Stomach (tissue), 9 donors: ENCODE results near the gene MCL1. TPM values are rescaled to one million over a fixed set of nuclear protein-coding genes. Genes with fewer than 3 reads are reported as not detected.

ENCODE experiments used
- DNase-seq, 2 donors: peaks; one replicate each; pipeline versions ENCODE4 v3.0.0 to v3.0.0-alpha.2; 2013 to 2019
- H3K27ac ChIP-seq, 5 donors: fragments of 200-600 bp in 4 of 5; sonication (generic) in 4 of 5; one replicate each; pipeline ENCODE4 v1.5.1; 2013 to 2019; ENCODE audit warnings: mild to moderate bottlenecking in 1 of 5, moderate library complexity in 1 of 5
- H3K27me3 ChIP-seq, 3 donors: fragments of 200-600 bp; sonication (generic); one replicate each; pipeline ENCODE4 v1.5.1; 2017 to 2019; ENCODE audit warnings: mixed run types in 1 of 3
- H3K36me3 ChIP-seq, 4 donors: fragments of 200-600 bp; sonication (generic); 1 replicate in 3 of 4; 2 replicates in 1 of 4; pipeline ENCODE4 v1.5.1; 2016 to 2019
- H3K4me1 ChIP-seq, 4 donors: fragments of 200-600 bp; sonication (generic); one replicate each; pipeline ENCODE4 v1.5.1; 2016 to 2019
- H3K4me3 ChIP-seq, 4 donors: fragments of 200-600 bp; sonication (generic) in 3 of 4; one replicate each; pipeline ENCODE4 v1.5.1; 2016 to 2019; ENCODE audit warnings: mild to moderate bottlenecking in 1 of 4
- H3K9me3 ChIP-seq, 4 donors: fragments of 200-600 bp; sonication (generic); one replicate each; pipeline ENCODE4 v1.5.1; 2016 to 2019
- CTCF ChIP-seq, 7 experiments: fragments of 450-650 bp in 4 of 7; fragments of 200-600 bp in 3 of 7; sonication (generic) in 3 of 7; IDR thresholded peaks; one replicate each; pipeline ENCODE4 v1.5.1; 2016 to 2019; ENCODE audit warnings: antibody characterized with exemption in 7 of 7, control low read depth in 2 of 7, mild to moderate bottlenecking in 1 of 7
- EP300 ChIP-seq: sonication (generic); formaldehyde crosslinking; IDR thresholded peaks from one replicate; pipeline ENCODE4 v1.6.1; 2017; ENCODE audit warnings: antibody characterized with exemption
- POLR2A ChIP-seq, 4 donors: fragments of 450-650 bp; IDR thresholded peaks; one replicate each; pipeline ENCODE4 v1.6.1; 2016; ENCODE audit warnings: antibody characterized with exemption in 4 of 4, control low read depth in 2 of 4, mild to moderate bottlenecking in 1 of 4, moderate library complexity in 1 of 4
- POLR2AphosphoS5 ChIP-seq, 3 donors: sonication (generic); formaldehyde crosslinking; IDR thresholded peaks; one replicate each; pipeline ENCODE4 v1.6.1; 2016; ENCODE audit warnings: antibody characterized with exemption in 3 of 3
- WGBS, 5 donors: extraction: QIAGEN DNeasy Blood & Tissue Kit in 3 of 5; methylation state at CpG; one replicate each; pipeline versions ENCODE4 v1.1.5 to v1.1.7; 2013 to 2018; 5-methylcytosine and 5-hydroxymethylcytosine counted together
- intact Hi-C: fragments of 100-400 bp; cut with DNase I; formaldehyde crosslinking; loops from one replicate; pipeline ENCODE4 v1.15.1; 2023; ENCODE audit warnings: low total_unique reads
- polyA plus RNA-seq, 3 donors: library from polyadenylated mRNA; stranded (reverse); fragments of 200-250 nt; gene quantifications; one replicate each; pipeline ENCODE4 v1.2.3, GENCODE V29; 2013
- total RNA-seq, 5 donors: library from RNA; depleted of rRNA; stranded (reverse); fragments of >200 nt; gene quantifications; one replicate each; pipeline versions ENCODE4 v1.1.0 to v1.2.3, GENCODE V29; 2014 to 2016
- donor health status: healthy with polysubstance abuse.
- donor health status: Bipolar disorder and iron deficiency.
- donor health status: healthy.

Gene MCL1
- total and polyA plus RNA-seq, 8 donors, result 77.7 to 330 (median 121) TPM

- no peak for DNase-seq
- TF ChIP-seq POLR2A (IDR thresholded peaks at IDR 0.05) (no peak), POLR2AphosphoS5 (IDR thresholded peaks at IDR 0.05) (no peak), CTCF (IDR thresholded peaks at IDR 0.05) (no peak), EP300 (no peak)
- WGBS, 5 donors, result 70 to 73% (median 71%) methylated on average over 15 of the region's 15 CpGs
- H3K4me3 ChIP-seq, result peak overlapping the region; percentile 74 to 99 (median 88)
- H3K36me3 ChIP-seq, result peaks cover 25 to 29% (median 27%) of the 10 kb centered on the region in 4 donors
- H3K4me1 ChIP-seq, result peaks cover 14 to 35% (median 18%) of the 10 kb centered on the region in 4 donors
- intact Hi-C loops, result no loop called here
- no peaks in the 10 kb centered on the region for H3K27me3 ChIP-seq
- no peaks in the 10 kb centered on the region for H3K9me3 ChIP-seq
- H3K27ac ChIP-seq, result peak overlapping the region; percentile 94 to 100 (median 100)
These were observed 684 bp upstream of the MCL1 start for GRCh38 chr1:150579945-150580642.

GRCh38 chr1:150578272-150579109 is 919 bp downstream of the MCL1 start:
- DNase-seq, result peak in 1 of 2 donors; percentile 92
- 0 to 1% (median 0%) methylated on average over 39 to 50 of the region's 50 CpGs for WGBS, 5 donors
- Histone ChIP-seq H3K4me1 (peaks cover 30 to 51% (median 34%) of the 10 kb centered on the region in 4 donors), H3K27ac (peak overlapping the region; percentile 94 to 100 (median 100)), H3K9me3 (no peaks in the 10 kb centered on the region), H3K36me3 (peaks cover 41 to 45% (median 43%) of the 10 kb centered on the region in 4 donors), H3K27me3 (no peaks in the 10 kb centered on the region), H3K4me3 (peak overlapping the region; percentile 74 to 99 (median 88))
- intact Hi-C loops, result no loop called here
- no peak for TF ChIP-seq EP300
- TF ChIP-seq POLR2AphosphoS5 (IDR thresholded peaks at IDR 0.05), result peak; percentile 76 to 91 (median 84)

GRCh38 chr1:150577557-150578271 is 1.7 kb downstream of the MCL1 start:
- Histone ChIP-seq H3K36me3 (peaks cover 49 to 53% (median 51%) of the 10 kb centered on the region in 4 donors), H3K4me3 (peak overlapping the region; percentile 74 to 99 (median 88)), H3K4me1 (peaks cover 38 to 59% (median 42%) of the 10 kb centered on the region in 4 donors), H3K27ac (peak overlapping the region; percentile 94 to 100 (median 100)), H3K27me3 (no peaks in the 10 kb centered on the region), H3K9me3 (no peaks in the 10 kb centered on the region)
- intact Hi-C loops, result no loop called here
- WGBS, 5 donors, result 0 to 2% (median 1%) methylated on average over 11 of the region's 11 CpGs
- TF ChIP-seq POLR2AphosphoS5 (IDR thresholded peaks at IDR 0.05), result peak; percentile 23 to 54 (median 49)
- TF ChIP-seq EP300, result no peak
- DNase-seq, result peak in 1 of 2 donors; percentile 74

- Histone ChIP-seq H3K27me3 (no peaks in the 10 kb centered on the region), H3K27ac (peak overlapping the region; percentile 71 to 100 (median 100)), H3K36me3 (peaks cover 54 to 58% (median 57%) of the 10 kb centered on the region in 4 donors), H3K9me3 (no peaks in the 10 kb centered on the region), H3K4me1 (peaks cover 45 to 66% (median 49%) of the 10 kb centered on the region in 4 donors), H3K4me3 (peak overlapping the region; percentile 74 to 99 (median 88))
- intact Hi-C loops, result no loop called here
- peak in 1 of 2 donors; percentile 68 for DNase-seq
- TF ChIP-seq POLR2AphosphoS5 (IDR thresholded peaks at IDR 0.05) (peak in 1 of 3 donors; percentile 12), CTCF (IDR thresholded peaks at IDR 0.05) (no peak), POLR2A (IDR thresholded peaks at IDR 0.05) (no peak)
- WGBS, 5 donors, result 0 to 8% (median 4%) methylated on average over 2 of the region's 2 CpGs
These were observed 2.4 kb downstream of the MCL1 start for GRCh38 chr1:150576794-150577556.
